ENCODE data around the gene LDB3.
"Not testable (repeated sequence)": the region's sequence is repeated elsewhere in the genome, so short reads cannot be mapped to it uniquely, and the experiment has no call there.

LDB3 gene

GRCh38 chr10:86668297-86669165 is at the start of gene LDB3:
Gene LDB3 (plus strand): TSS chr10:86668511. CDS start chr10:86668692, 181 bp downstream.
- no peak for DNase-seq

GRCh38 chr10:86628311-86628710 is 40.0 kb upstream of the LDB3 start:
- DNase-seq: no peak

- no peak for DNase-seq
These were observed 38.2 kb upstream of the LDB3 start for GRCh38 chr10:86630079-86630478.

GRCh38 chr10:86632009-86632800 is 36.1 kb upstream of the LDB3 start:
- DNase-seq: no peak

GRCh38 chr10:86632951-86633350 is 35.4 kb upstream of the LDB3 start:
- DNase-seq: no peak

- no peak for DNase-seq
These were observed 32.9 kb upstream of the LDB3 start for GRCh38 chr10:86635402-86635801.

GRCh38 chr10:86636311-86636710 is 32.0 kb upstream of the LDB3 start:
- no peak for DNase-seq

- no peak for DNase-seq
These were observed 26.3 kb upstream of the LDB3 start for GRCh38 chr10:86642021-86642420.

- no peak for DNase-seq
These were observed 25.8 kb upstream of the LDB3 start for GRCh38 chr10:86642499-86642898.

- DNase-seq: no peak
These were observed 24.0 kb upstream of the LDB3 start for GRCh38 chr10:86644152-86644793.

GRCh38 chr10:86644794-86645445 is 23.4 kb upstream of the LDB3 start:
- no peak for DNase-seq

GRCh38 chr10:86645621-86646165 is 22.6 kb upstream of the LDB3 start:
- DNase-seq: not testable (repeated sequence)

- DNase-seq: no peak
These were observed 21.8 kb upstream of the LDB3 start for GRCh38 chr10:86646532-86646931.

GRCh38 chr10:86646933-86647332 is 21.4 kb upstream of the LDB3 start:
- DNase-seq: no peak

- no peak for DNase-seq
These were observed 20.3 kb upstream of the LDB3 start for GRCh38 chr10:86647773-86648703.

- DNase-seq: no peak
These were observed 19.4 kb upstream of the LDB3 start for GRCh38 chr10:86648704-86649427.

- DNase-seq: no peak
These were observed 18.7 kb upstream of the LDB3 start for GRCh38 chr10:86649471-86650150.

- DNase-seq: no peak
These were observed 18.2 kb upstream of the LDB3 start for GRCh38 chr10:86650151-86650550.

- DNase-seq: no peak
These were observed 17.3 kb upstream of the LDB3 start for GRCh38 chr10:86651021-86651471.

Measured in activated CD4-positive, alpha-beta T cell treated with anti-CD3 and anti-CD28 coated beads, Interleukin-2, amount 50 U/mL, for 16 hours (primary cell).